ENCODE measurements around the gene RMDN2. TPM values are rescaled to one million over a fixed set of nuclear protein-coding genes. Genes with fewer than 3 reads are reported as not detected.

Gene RMDN2
- polyA plus RNA-seq, 4 donors, result 5.1 to 26.0 (median 8.4) TPM

GRCh38 chr2:37882036-37882435 is 43.1 kb upstream of the RMDN2 start:
- DNase-seq (no peak), FAIRE-seq (no peak)
- no peaks in the 10 kb centered on the region for H3K4me1 ChIP-seq (ENCODE audit: control insufficient read depth in 3 of 3, insufficient read depth in 2 of 3, low read depth in 1 of 3, low read length in 2 of 3)
- no peaks in the 10 kb centered on the region for H3K36me3 ChIP-seq (ENCODE audit: control insufficient read depth in 3 of 3, insufficient read depth in 2 of 3, low read depth in 1 of 3, low read length in 3 of 3)
- no peak overlapping the region for H3K4me3 ChIP-seq (ENCODE audit: low read depth in 1 of 3, low read length in 3 of 3)
- H3K9me3 ChIP-seq (ENCODE audit: control insufficient read depth in 2 of 2, insufficient read depth in 1 of 2, low read depth in 1 of 2, low read length in 1 of 2), result no peaks in the 10 kb centered on the region
- no peak overlapping the region for H3K27ac ChIP-seq (ENCODE audit: low read depth in 1 of 3, low read length in 2 of 3)
- WGBS, 3 donors, result 85 to 93% (median 91%) methylated on average over 1 of the region's 1 CpG
- H3K27me3 ChIP-seq (ENCODE audit: control insufficient read depth in 3 of 3, insufficient read depth in 3 of 3, low read length in 3 of 3), result no peaks in the 10 kb centered on the region

GRCh38 chr2:37883518-37883917 is 41.6 kb upstream of the RMDN2 start:
- Histone ChIP-seq H3K9me3 (ENCODE audit: control insufficient read depth in 2 of 2, insufficient read depth in 1 of 2, low read depth in 1 of 2, low read length in 1 of 2) (no peaks in the 10 kb centered on the region), H3K4me3 (ENCODE audit: low read depth in 1 of 3, low read length in 3 of 3) (no peak overlapping the region), H3K27ac (ENCODE audit: low read depth in 1 of 3, low read length in 2 of 3) (no peak overlapping the region), H3K4me1 (ENCODE audit: control insufficient read depth in 3 of 3, insufficient read depth in 2 of 3, low read depth in 1 of 3, low read length in 2 of 3) (no peaks in the 10 kb centered on the region), H3K27me3 (ENCODE audit: control insufficient read depth in 3 of 3, insufficient read depth in 3 of 3, low read length in 3 of 3) (no peaks in the 10 kb centered on the region), H3K36me3 (ENCODE audit: control insufficient read depth in 3 of 3, insufficient read depth in 2 of 3, low read depth in 1 of 3, low read length in 3 of 3) (no peaks in the 10 kb centered on the region)
- no peak for FAIRE-seq
- DNase-seq, result no peak
- WGBS, 3 donors, result 73 to 83% (median 76%) methylated on average over 2 of the region's 2 CpGs

- Histone ChIP-seq H3K9me3 (ENCODE audit: control insufficient read depth in 2 of 2, insufficient read depth in 1 of 2, low read depth in 1 of 2, low read length in 1 of 2) (no peaks in the 10 kb centered on the region), H3K27ac (ENCODE audit: low read depth in 1 of 3, low read length in 2 of 3) (no peak overlapping the region), H3K27me3 (ENCODE audit: control insufficient read depth in 3 of 3, insufficient read depth in 3 of 3, low read length in 3 of 3) (no peaks in the 10 kb centered on the region), H3K4me3 (ENCODE audit: low read depth in 1 of 3, low read length in 3 of 3) (no peak overlapping the region), H3K4me1 (ENCODE audit: control insufficient read depth in 3 of 3, insufficient read depth in 2 of 3, low read depth in 1 of 3, low read length in 2 of 3) (no peaks in the 10 kb centered on the region), H3K36me3 (ENCODE audit: control insufficient read depth in 3 of 3, insufficient read depth in 2 of 3, low read depth in 1 of 3, low read length in 3 of 3) (no peaks in the 10 kb centered on the region)
- 72 to 76% (median 73%) methylated on average over 3 of the region's 3 CpGs for WGBS, 3 donors
- DNase-seq (no peak), FAIRE-seq (no peak)
Measured at GRCh38 chr2:37885329-37885993, 39.6 kb upstream of the RMDN2 start.

- FAIRE-seq (no peak), DNase-seq (no peak)
- Histone ChIP-seq H3K27ac (ENCODE audit: low read depth in 1 of 3, low read length in 2 of 3) (no peak overlapping the region), H3K4me1 (ENCODE audit: control insufficient read depth in 3 of 3, insufficient read depth in 2 of 3, low read depth in 1 of 3, low read length in 2 of 3) (no peaks in the 10 kb centered on the region), H3K9me3 (ENCODE audit: control insufficient read depth in 2 of 2, insufficient read depth in 1 of 2, low read depth in 1 of 2, low read length in 1 of 2) (no peaks in the 10 kb centered on the region), H3K27me3 (ENCODE audit: control insufficient read depth in 3 of 3, insufficient read depth in 3 of 3, low read length in 3 of 3) (no peaks in the 10 kb centered on the region), H3K36me3 (ENCODE audit: control insufficient read depth in 3 of 3, insufficient read depth in 2 of 3, low read depth in 1 of 3, low read length in 3 of 3) (no peaks in the 10 kb centered on the region), H3K4me3 (ENCODE audit: low read depth in 1 of 3, low read length in 3 of 3) (no peak overlapping the region)
- WGBS, 3 donors, result 71 to 78% (median 77%) methylated on average over 5 of the region's 5 CpGs
Measured at GRCh38 chr2:37886745-37887144, 38.3 kb upstream of the RMDN2 start.

GRCh38 chr2:37887286-37887685 is 37.8 kb upstream of the RMDN2 start:
- Histone ChIP-seq H3K27me3 (ENCODE audit: control insufficient read depth in 3 of 3, insufficient read depth in 3 of 3, low read length in 3 of 3) (no peaks in the 10 kb centered on the region), H3K4me3 (ENCODE audit: low read depth in 1 of 3, low read length in 3 of 3) (no peak overlapping the region), H3K27ac (ENCODE audit: low read depth in 1 of 3, low read length in 2 of 3) (no peak overlapping the region), H3K36me3 (ENCODE audit: control insufficient read depth in 3 of 3, insufficient read depth in 2 of 3, low read depth in 1 of 3, low read length in 3 of 3) (no peaks in the 10 kb centered on the region), H3K9me3 (ENCODE audit: control insufficient read depth in 2 of 2, insufficient read depth in 1 of 2, low read depth in 1 of 2, low read length in 1 of 2) (no peaks in the 10 kb centered on the region), H3K4me1 (ENCODE audit: control insufficient read depth in 3 of 3, insufficient read depth in 2 of 3, low read depth in 1 of 3, low read length in 2 of 3) (no peaks in the 10 kb centered on the region)
- 68 to 76% (median 73%) methylated on average over 4 of the region's 4 CpGs for WGBS, 3 donors
- DNase-seq (no peak), FAIRE-seq (no peak)

GRCh38 chr2:37890893-37891495 is 34.1 kb upstream of the RMDN2 start:
- H3K9me3 ChIP-seq (ENCODE audit: control insufficient read depth in 2 of 2, insufficient read depth in 1 of 2, low read depth in 1 of 2, low read length in 1 of 2), result no peaks in the 10 kb centered on the region
- no peaks in the 10 kb centered on the region for H3K36me3 ChIP-seq (ENCODE audit: control insufficient read depth in 3 of 3, insufficient read depth in 2 of 3, low read depth in 1 of 3, low read length in 3 of 3)
- no peak overlapping the region for H3K27ac ChIP-seq (ENCODE audit: low read depth in 1 of 3, low read length in 2 of 3)
- FAIRE-seq (no peak), DNase-seq (peak; percentile 72 to 82)
- H3K4me1 ChIP-seq (ENCODE audit: control insufficient read depth in 3 of 3, insufficient read depth in 2 of 3, low read depth in 1 of 3, low read length in 2 of 3), result peaks cover 0 to 2% (median 0%) of the 10 kb centered on the region in 3 donors
- H3K4me3 ChIP-seq (ENCODE audit: low read depth in 1 of 3, low read length in 3 of 3), result no peak overlapping the region
- WGBS, 3 donors, result 17 to 24% (median 18%) methylated on average over 8 of the region's 8 CpGs
- no peaks in the 10 kb centered on the region for H3K27me3 ChIP-seq (ENCODE audit: control insufficient read depth in 3 of 3, insufficient read depth in 3 of 3, low read length in 3 of 3)

GRCh38 chr2:37891846-37892435 is 33.1 kb upstream of the RMDN2 start:
- H3K4me1 ChIP-seq (ENCODE audit: control insufficient read depth in 3 of 3, insufficient read depth in 2 of 3, low read depth in 1 of 3, low read length in 2 of 3), result peaks cover 0 to 2% (median 0%) of the 10 kb centered on the region in 3 donors
- no peak overlapping the region for H3K4me3 ChIP-seq (ENCODE audit: low read depth in 1 of 3, low read length in 3 of 3)
- no peaks in the 10 kb centered on the region for H3K9me3 ChIP-seq (ENCODE audit: control insufficient read depth in 2 of 2, insufficient read depth in 1 of 2, low read depth in 1 of 2, low read length in 1 of 2)
- H3K27me3 ChIP-seq (ENCODE audit: control insufficient read depth in 3 of 3, insufficient read depth in 3 of 3, low read length in 3 of 3), result no peaks in the 10 kb centered on the region
- FAIRE-seq (no peak), DNase-seq (no peak)
- no peaks in the 10 kb centered on the region for H3K36me3 ChIP-seq (ENCODE audit: control insufficient read depth in 3 of 3, insufficient read depth in 2 of 3, low read depth in 1 of 3, low read length in 3 of 3)
- 52 to 62% (median 57%) methylated on average over 5 of the region's 5 CpGs for WGBS, 3 donors
- H3K27ac ChIP-seq (ENCODE audit: low read depth in 1 of 3, low read length in 2 of 3), result no peak overlapping the region

GRCh38 chr2:37892436-37893114 is 32.5 kb upstream of the RMDN2 start:
- 51 to 60% (median 56%) methylated on average over 7 of the region's 7 CpGs for WGBS, 3 donors
- H3K27ac ChIP-seq (ENCODE audit: low read depth in 1 of 3, low read length in 2 of 3), result no peak overlapping the region
- no peak for FAIRE-seq
- no peaks in the 10 kb centered on the region for H3K9me3 ChIP-seq (ENCODE audit: control insufficient read depth in 2 of 2, insufficient read depth in 1 of 2, low read depth in 1 of 2, low read length in 1 of 2)
- H3K4me1 ChIP-seq (ENCODE audit: control insufficient read depth in 3 of 3, insufficient read depth in 2 of 3, low read depth in 1 of 3, low read length in 2 of 3), result peaks cover 0 to 2% (median 2%) of the 10 kb centered on the region in 3 donors
- no peak overlapping the region for H3K4me3 ChIP-seq (ENCODE audit: low read depth in 1 of 3, low read length in 3 of 3)
- no peaks in the 10 kb centered on the region for H3K36me3 ChIP-seq (ENCODE audit: control insufficient read depth in 3 of 3, insufficient read depth in 2 of 3, low read depth in 1 of 3, low read length in 3 of 3)
- no peak for DNase-seq
- no peaks in the 10 kb centered on the region for H3K27me3 ChIP-seq (ENCODE audit: control insufficient read depth in 3 of 3, insufficient read depth in 3 of 3, low read length in 3 of 3)

Data from small intestine (tissue), 7 donors.